ENCODE measurements around the gene ZNF800. TPM values are rescaled to one million over a fixed set of nuclear protein-coding genes. Genes with fewer than 3 reads are reported as not detected.

The ZNF800 gene
- total RNA-seq, 1 donor from 2014 or later, result 25.4 TPM

DNA sequence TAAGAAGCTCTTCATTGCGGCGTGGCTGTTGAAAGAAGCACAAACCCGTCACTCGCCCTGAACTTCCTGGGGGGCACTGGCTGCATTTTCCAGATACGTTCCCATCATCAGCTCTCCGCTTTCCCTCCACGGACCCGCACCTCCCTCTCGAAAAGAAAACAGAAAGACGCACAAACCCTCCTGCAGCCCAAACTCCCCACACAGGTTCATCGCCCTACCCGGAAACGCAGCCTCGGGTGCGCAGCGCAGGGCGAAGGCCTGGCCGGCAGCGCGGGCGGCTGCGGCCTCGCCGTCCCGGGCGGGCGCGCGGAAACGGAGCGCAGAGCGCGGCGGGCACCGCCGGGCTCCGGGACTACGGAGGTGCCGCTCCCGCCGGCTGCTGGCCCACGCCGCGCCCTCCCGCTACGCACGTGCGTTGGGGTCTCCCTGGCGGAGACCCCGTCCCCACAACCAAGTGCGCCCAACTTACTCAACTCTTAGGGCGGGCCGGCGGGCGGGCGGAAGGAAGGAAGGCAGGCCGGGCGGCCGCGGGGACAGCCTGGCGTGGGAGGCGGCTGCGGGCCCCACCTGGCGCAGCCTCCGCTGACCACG, 822 bp downstream of the ZNF800 start:
- Mint-ChIP-seq H3K36me3 (ENCODE audit: unreplicated experiment) (no peaks in the 10 kb centered on the region), H3K9me3 (ENCODE audit: unreplicated experiment) (peaks cover 11% of the 10 kb centered on the region), H3K27ac (ENCODE audit: unreplicated experiment) (peak overlapping the region; percentile 59), H3K4me3 (ENCODE audit: unreplicated experiment) (peak overlapping the region; percentile 93), H3K4me1 (ENCODE audit: low read depth, unreplicated experiment) (peaks cover 5% of the 10 kb centered on the region), H3K27me3 (ENCODE audit: unreplicated experiment) (peaks cover 6% of the 10 kb centered on the region)
- peak; percentile 50 for DNase-seq
- TF ChIP-seq, protein P1, sequence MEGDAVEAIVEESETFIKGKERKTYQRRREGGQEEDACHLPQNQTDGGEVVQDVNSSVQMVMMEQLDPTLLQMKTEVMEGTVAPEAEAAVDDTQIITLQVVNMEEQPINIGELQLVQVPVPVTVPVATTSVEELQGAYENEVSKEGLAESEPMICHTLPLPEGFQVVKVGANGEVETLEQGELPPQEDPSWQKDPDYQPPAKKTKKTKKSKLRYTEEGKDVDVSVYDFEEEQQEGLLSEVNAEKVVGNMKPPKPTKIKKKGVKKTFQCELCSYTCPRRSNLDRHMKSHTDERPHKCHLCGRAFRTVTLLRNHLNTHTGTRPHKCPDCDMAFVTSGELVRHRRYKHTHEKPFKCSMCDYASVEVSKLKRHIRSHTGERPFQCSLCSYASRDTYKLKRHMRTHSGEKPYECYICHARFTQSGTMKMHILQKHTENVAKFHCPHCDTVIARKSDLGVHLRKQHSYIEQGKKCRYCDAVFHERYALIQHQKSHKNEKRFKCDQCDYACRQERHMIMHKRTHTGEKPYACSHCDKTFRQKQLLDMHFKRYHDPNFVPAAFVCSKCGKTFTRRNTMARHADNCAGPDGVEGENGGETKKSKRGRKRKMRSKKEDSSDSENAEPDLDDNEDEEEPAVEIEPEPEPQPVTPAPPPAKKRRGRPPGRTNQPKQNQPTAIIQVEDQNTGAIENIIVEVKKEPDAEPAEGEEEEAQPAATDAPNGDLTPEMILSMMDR (IDR thresholded peaks at IDR 0.05; ENCODE audit: partially characterized antibody, unreplicated experiment), result no peak

DNA sequence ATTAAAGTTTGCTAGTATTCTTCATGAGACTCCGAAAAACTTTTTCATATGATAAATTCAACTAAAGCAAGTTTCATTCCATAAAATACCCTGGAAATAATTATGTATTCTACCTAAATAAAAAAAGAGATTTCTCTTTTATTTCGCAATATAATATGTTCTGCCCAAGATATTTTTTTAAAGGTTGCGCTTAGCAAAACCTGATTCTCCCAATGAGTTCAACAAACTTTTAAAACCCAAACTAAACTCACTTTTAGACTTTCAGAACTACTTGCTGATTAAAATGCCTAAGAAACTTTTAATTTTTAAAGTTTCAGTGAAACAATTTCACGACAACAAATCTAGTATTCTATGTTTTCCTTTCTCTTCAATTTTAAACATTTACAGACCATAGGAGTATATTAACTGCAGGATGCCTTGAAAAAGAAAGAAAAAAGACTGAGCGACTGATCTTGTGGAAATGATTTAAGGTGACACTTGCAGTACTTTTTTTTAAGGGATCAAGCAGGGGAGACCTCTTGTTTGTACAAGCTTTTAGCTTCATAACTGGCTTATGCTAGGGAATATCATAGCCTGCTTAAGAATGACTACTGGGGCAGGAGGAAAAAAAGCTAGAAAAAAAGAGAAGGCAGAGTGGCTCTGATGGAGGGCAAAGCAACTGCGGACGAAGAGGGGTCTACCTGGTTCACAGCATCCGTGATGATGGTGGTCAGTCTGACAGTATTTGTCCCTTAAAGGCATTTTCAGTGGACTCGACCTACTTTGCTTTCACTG, 1.5 kb downstream of the ZNF800 start:
- Mint-ChIP-seq H3K9me3 (ENCODE audit: unreplicated experiment) (peaks cover 11% of the 10 kb centered on the region), H3K4me1 (ENCODE audit: low read depth, unreplicated experiment) (peaks cover 5% of the 10 kb centered on the region), H3K36me3 (ENCODE audit: unreplicated experiment) (no peaks in the 10 kb centered on the region), H3K27me3 (ENCODE audit: unreplicated experiment) (peaks cover 6% of the 10 kb centered on the region), H3K27ac (ENCODE audit: unreplicated experiment) (peak overlapping the region; percentile 59), H3K4me3 (ENCODE audit: unreplicated experiment) (peak overlapping the region; percentile 93)
- no peak for DNase-seq
- TF ChIP-seq, protein P1 (IDR thresholded peaks at IDR 0.05; ENCODE audit: partially characterized antibody, unreplicated experiment), result no peak

DNA sequence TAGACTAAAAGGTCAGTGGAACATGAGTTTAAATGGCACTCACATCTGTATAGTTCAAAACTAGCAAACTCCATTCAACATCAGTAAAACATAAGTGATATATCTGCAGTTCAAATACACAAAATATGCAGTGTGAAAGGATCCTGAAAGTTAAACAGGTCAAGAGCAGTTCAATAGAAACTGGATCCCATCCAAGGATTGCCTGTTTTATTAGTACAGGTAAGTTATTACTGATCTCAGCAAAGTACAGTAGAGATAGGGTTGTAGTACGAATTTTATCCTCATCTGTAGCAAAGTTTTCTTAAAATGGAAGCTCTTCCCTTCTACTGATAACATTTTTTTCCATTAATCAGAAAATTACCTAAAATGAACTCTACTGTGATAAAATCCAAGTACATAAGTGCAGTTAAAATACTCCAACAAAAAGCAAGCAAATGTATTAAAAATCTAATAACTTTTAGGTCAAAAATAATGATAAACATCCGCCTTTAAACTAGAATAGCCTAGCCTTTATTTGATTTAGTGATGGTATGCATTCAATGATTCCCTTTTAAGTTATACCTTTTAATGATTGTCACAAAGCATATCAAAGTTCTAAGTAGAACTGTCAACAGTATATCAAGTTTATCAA, 2.2 kb downstream of the ZNF800 start:
- Mint-ChIP-seq H3K4me3 (ENCODE audit: unreplicated experiment) (peak overlapping the region; percentile 93), H3K9me3 (ENCODE audit: unreplicated experiment) (peaks cover 11% of the 10 kb centered on the region), H3K4me1 (ENCODE audit: low read depth, unreplicated experiment) (peaks cover 5% of the 10 kb centered on the region)

DNA sequence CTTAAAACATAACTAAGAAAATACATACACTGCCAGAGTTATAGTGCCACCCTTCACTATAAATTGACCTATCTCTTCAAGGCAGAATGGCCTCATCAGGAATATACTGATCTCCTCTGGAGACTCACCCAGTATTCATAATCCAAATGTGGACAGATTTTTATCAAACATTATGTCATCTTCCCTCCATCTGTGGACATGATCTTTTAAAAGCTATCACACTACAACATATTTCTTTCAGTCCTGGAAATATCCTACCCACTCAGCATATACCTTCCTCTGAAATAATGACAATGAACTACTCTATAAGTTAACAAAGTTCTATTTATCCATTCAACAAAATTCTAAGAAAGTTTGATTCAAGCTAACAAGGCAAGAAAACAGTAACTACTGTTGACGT, 3.2 kb downstream of the ZNF800 start:
- no peak overlapping the region for H3K4me3 Mint-ChIP-seq (ENCODE audit: unreplicated experiment)
- TF ChIP-seq, protein P1 (IDR thresholded peaks at IDR 0.05; ENCODE audit: partially characterized antibody, unreplicated experiment), result no peak
- no peak overlapping the region for H3K27ac Mint-ChIP-seq (ENCODE audit: unreplicated experiment)
- H3K27me3 Mint-ChIP-seq (ENCODE audit: unreplicated experiment), result peaks cover 6% of the 10 kb centered on the region
- H3K9me3 Mint-ChIP-seq (ENCODE audit: unreplicated experiment), result peaks cover 11% of the 10 kb centered on the region
- H3K36me3 Mint-ChIP-seq (ENCODE audit: unreplicated experiment), result no peaks in the 10 kb centered on the region
- peaks cover 5% of the 10 kb centered on the region for H3K4me1 Mint-ChIP-seq (ENCODE audit: low read depth, unreplicated experiment)
- DNase-seq, result no peak

More for the DNA sequence above, 2.2 kb downstream of the ZNF800 start:
- no peak for DNase-seq
- TF ChIP-seq, protein P1 (IDR thresholded peaks at IDR 0.05; ENCODE audit: partially characterized antibody, unreplicated experiment), result no peak
- Mint-ChIP-seq H3K27me3 (ENCODE audit: unreplicated experiment) (peaks cover 6% of the 10 kb centered on the region), H3K27ac (ENCODE audit: unreplicated experiment) (no peak overlapping the region), H3K36me3 (ENCODE audit: unreplicated experiment) (no peaks in the 10 kb centered on the region)
